NCI-H748 (cell line): ENCODE results near the gene SKIL.
"Not testable (repeated sequence)": the region's sequence is repeated elsewhere in the genome, so short reads cannot be mapped to it uniquely, and the experiment has no call there.

Experiments
- DNase-seq: peaks from one replicate; lab custom pipeline; 2025; ENCODE audit not compliant: unreplicated experiment; lab: John Stamatoyannopoulos, UW

The SKIL gene

DNA sequence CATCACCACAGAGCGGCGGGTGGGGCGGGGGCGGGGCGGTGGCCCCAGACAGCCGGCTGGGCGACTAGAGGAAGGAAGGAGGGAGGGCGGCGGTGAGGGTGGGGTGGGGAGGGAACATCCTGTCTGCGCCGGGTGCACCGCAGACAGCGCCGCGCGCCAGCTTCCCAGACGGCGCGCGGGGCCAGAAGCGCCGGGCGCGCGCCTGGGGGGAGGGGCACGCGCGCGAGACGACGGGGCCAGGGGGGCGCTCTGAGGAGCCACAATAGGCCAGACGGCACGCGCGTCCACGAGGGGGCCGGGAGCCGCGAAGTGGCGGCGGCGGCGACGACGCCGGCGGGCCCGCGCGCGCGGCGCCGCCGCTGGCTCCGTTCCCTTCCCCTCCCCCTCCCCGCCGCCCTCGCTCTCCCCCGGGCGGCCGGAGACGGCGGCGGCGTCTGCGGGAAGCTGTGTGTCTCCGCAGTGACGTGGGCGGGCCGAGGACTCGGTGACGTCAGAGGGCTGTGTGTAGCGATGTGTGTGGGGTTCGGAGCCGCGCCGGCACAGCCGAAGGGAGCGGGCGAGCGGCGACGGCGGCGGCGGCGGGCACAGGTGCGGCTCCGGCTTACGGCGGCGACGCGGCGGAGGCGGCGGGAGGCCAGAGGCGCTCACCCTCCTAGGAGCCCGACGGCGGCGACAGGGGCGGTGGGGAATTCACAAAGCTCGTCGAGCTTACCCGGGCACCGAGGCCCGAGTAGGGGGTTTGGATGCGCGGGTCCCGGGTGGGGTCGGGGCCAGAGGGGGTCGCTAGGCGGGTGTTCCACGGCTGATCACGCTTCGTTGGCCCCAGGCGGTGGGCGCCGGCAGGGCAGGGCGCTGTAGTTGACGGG is at the start of gene SKIL:
Gene SKIL (plus strand): TSS at position 540 of the 866 bp plus-strand sequence. CDS start 2,617 bp downstream, outside the sequence.
- DNase-seq: peak; percentile 96

GRCh38 chr3:170309046-170309445 is 48.5 kb upstream of the SKIL start:
- DNase-seq: no peak

GRCh38 chr3:170317954-170318353 is 39.6 kb upstream of the SKIL start:
- DNase-seq: no peak

DNA sequence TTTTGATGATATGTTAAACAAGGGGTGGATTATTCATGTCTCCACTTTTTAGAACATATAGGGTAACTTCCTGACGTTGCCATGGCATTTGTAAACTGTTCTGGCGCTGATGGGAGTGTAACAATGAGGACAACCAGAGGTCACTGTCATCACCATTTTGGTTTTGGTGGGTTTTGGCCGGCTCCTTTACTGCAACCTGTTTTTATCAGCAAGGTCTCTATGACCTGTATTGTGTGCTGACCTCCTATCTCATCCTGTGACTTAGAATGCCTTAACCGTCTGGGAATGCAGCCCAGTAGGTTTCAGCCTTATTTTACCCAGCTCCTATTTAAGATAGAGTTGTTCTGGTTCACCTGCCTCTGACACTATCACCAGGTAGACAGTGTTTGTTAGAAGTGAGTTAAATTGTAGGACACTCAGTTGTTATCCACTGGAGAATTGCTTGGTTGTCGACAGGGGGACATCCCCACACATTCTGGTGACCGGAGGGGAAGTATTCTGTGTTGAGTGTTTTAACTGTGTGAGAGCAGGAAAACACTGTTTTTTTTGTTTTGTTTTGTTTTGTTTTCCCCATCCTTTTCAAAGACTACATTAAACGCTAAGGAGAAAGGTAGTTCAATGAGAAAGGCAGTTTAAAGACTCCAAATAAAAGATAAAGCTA is 36.9 kb upstream of the SKIL start:
- no peak for DNase-seq

GRCh38 chr3:170321321-170322034 is 36.0 kb upstream of the SKIL start:
- DNase-seq: no peak

DNA sequence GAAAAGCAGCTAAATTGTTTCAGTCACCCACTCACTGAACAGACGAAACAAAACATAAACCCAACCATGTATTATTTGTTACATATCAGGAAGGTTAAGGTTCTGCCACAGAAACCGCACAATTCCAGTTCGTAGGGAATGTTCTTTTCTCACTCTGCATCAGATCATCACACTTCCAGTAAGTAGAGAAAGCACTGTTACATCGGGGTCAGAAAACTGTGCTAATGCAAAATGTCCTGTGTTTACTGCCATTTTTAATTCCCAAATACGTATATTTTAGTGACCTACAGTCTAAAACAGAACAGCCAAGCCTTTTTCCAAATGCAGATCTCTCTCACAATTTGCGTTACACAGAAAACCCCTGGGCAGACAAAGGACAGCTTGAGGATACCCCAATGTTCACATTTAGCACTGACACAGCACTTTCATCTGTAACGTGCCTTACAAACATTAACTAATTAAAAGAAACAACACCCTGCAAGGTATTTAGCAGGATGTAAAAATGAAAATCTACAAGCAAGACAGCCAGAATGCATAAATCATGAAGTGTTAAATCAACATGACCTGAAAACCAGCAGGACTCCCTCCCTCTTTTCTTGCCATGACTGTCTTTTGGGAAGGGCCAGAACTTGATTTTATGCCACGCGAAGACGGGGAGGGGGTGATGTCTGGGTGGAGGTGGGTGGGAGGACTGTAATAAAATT is 34.8 kb upstream of the SKIL start:
- no peak for DNase-seq

GRCh38 chr3:170323331-170323730 is 34.2 kb upstream of the SKIL start:
- no peak for DNase-seq

GRCh38 chr3:170324962-170325361 is 32.6 kb upstream of the SKIL start:
- DNase-seq: no peak

- no peak for DNase-seq
Measured at GRCh38 chr3:170327040-170327808, 30.3 kb upstream of the SKIL start.

DNA sequence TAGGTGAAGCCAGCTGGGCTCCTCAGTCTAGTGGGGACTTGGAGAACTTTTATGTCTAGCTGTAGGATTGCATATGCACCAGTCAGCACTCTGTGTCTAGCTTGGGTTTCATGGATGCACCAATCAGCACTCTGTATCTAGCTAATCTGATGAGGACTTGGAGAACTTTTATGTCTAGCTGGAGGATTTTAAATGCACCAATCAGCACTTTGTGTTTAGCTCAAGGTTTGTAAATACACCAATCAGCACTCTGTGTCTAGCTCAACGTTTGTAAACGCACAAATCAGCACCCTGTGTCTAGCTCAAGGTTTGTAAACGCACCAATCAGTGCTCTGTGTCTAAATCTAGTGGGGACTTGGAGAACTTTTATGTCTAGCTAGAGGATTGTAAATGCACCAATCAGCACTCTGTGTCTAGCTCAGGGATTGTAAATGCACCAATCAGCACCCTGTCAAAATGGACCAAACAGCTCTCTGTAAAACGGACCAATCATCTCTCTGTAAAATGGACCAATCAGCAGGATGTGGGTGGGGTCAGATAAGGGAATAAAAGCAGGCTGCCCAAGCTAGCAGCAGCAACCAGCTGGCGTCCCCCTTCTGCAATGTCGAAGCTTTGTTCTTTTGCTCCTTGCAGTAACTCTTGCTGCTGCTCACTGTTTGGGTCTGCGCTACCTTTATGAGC is 29.5 kb upstream of the SKIL start:
- DNase-seq: not testable (repeated sequence)

DNA sequence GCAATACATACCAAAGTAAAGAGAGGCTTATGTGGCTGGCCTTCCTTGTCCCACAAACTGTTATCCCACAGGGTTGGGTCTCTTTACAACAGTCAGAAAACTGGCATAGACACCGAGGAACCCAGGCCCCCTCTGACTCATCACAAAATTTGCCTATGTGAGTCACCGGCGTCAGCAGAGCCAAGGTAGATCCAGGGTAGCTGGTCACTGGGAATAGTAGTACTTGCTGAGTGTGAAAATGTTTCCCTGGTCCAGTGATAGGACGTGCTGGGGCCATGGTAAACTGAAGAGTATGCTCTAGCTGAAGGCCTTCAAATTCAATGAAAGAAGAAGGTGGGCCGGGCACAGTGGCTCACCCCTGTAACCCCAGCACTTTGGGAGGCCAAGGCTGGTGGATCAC is 27.1 kb upstream of the SKIL start:
- DNase-seq: no peak

- no peak for DNase-seq
Measured at GRCh38 chr3:170331143-170331542, 26.4 kb upstream of the SKIL start.

GRCh38 chr3:170337420-170337819 is 20.1 kb upstream of the SKIL start:
- DNase-seq: no peak

DNA sequence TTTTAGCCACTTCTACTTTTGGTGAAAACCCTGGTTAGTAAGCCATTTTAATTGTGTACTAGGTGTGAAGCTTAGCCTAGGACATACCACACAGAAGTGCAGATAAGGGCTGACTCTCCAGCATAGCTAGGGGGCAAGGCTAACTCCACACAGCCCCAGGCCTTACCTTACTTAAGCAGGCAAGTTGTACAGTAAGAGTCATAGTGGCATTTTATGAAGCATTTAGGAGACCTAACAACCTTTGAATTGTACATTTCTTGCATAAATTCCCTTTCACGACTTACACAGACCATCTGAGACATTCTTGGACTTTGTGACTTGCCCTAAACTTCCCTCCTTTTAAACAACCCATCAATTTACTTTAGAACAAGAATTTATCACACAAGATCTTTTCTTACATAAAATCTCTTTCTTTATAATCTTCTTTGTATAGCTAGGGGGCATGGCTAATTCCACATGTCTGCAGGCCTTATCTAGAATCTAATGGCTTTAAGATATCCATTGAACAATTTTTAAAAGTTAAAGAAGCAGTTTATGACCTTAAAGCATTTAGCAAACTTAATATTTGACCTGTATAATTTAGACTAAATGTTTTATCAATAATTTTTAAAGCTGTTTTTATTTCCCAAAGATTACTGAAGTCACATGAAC is 18.7 kb upstream of the SKIL start:
- no peak for DNase-seq

DNA sequence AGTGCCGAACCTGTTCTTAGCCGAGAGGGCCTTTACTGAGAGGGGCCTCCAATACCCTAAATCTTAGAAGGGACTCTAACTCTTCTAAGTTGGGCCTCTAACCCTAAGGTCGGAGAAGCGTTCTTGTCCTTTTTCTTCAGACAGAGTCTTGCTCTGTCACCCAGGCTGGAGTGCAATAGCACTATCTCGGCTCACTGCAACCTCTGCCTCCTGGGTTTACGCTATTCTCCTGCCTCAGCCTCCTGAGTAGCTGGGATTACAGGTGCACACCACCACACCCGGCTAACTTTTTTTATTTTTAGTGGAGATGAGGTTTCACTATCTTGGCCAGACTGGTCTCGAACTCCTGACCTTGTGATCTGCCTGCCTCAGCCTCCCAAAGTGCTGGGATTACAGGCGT is 15.2 kb upstream of the SKIL start:
- not testable (repeated sequence) for DNase-seq

GRCh38 chr3:170343859-170344258 is 13.7 kb upstream of the SKIL start:
- not testable (repeated sequence) for DNase-seq

DNA sequence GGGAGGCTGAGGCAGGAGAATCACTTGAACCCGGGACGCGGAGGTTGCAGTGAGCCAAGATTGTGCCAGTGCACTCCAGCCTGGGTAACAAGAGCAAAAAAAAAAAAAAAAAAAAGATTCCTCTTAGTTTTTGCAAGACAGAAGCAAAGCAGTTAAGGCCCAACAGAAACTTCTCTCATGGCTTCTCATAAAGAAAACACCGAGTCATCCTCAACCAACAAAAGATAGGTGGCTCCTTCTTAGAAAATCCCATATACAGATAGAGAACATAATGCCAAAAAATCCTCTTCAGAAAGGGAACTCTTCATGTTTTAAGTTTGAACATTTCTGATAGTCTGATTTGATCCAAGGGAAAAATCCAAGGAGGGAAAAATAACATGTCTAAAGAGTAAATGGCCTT is 12.5 kb upstream of the SKIL start:
- DNase-seq: no peak

GRCh38 chr3:170346481-170347392 is 10.8 kb upstream of the SKIL start:
- DNase-seq: no peak
